CD4-positive, alpha-beta T cell treated with Interleukin-21 for 1 hour (primary cell): ENCODE data around the gene SNED1.

Experiments used
- DNase-seq: peaks from one replicate; pipeline ENCODE4 v3.0.0-alpha.2; 2020

Gene SNED1

GRCh38 chr2:241007111-241007510, 8.7 kb downstream of the SNED1 start:
- DNase-seq, result no peak

- no peak for DNase-seq
Observed at GRCh38 chr2:241007880-241008710, 9.7 kb downstream of the SNED1 start.

- DNase-seq, result no peak
Observed at GRCh38 chr2:241008711-241009121, 10.3 kb downstream of the SNED1 start.

GRCh38 chr2:241009191-241009590, 10.8 kb downstream of the SNED1 start:
- no peak for DNase-seq

- DNase-seq, result peak; percentile 26
Observed at GRCh38 chr2:241009601-241010530, 11.4 kb downstream of the SNED1 start.

GRCh38 chr2:241010531-241011295, 12.3 kb downstream of the SNED1 start:
- no peak for DNase-seq

- no peak for DNase-seq
Observed at GRCh38 chr2:241011296-241011600, 12.8 kb downstream of the SNED1 start.

- no peak for DNase-seq
Observed at GRCh38 chr2:241011751-241012510, 13.5 kb downstream of the SNED1 start.

- no peak for DNase-seq
Observed at GRCh38 chr2:241014224-241014623, 15.8 kb downstream of the SNED1 start.

- no peak for DNase-seq
Observed at GRCh38 chr2:241014764-241015163, 16.3 kb downstream of the SNED1 start.

- no peak for DNase-seq
Observed at GRCh38 chr2:241015439-241015838, 17.0 kb downstream of the SNED1 start.

- no peak for DNase-seq
Observed at GRCh38 chr2:241017228-241017940, 19.0 kb downstream of the SNED1 start.

- DNase-seq, result no peak
Observed at GRCh38 chr2:241018051-241018891, 19.9 kb downstream of the SNED1 start.

- no peak for DNase-seq
Observed at GRCh38 chr2:241019441-241020139, 21.2 kb downstream of the SNED1 start.

GRCh38 chr2:241020201-241020600, 21.8 kb downstream of the SNED1 start:
- no peak for DNase-seq

GRCh38 chr2:241020629-241021190, 22.3 kb downstream of the SNED1 start:
- DNase-seq, result no peak

- no peak for DNase-seq
Observed at GRCh38 chr2:241025639-241026038, 27.2 kb downstream of the SNED1 start.

GRCh38 chr2:241029599-241030332, 31.3 kb downstream of the SNED1 start:
- DNase-seq, result no peak

GRCh38 chr2:241030333-241030680, 31.9 kb downstream of the SNED1 start:
- no peak for DNase-seq
